ENCODE data around the gene WDR27.

DNA sequence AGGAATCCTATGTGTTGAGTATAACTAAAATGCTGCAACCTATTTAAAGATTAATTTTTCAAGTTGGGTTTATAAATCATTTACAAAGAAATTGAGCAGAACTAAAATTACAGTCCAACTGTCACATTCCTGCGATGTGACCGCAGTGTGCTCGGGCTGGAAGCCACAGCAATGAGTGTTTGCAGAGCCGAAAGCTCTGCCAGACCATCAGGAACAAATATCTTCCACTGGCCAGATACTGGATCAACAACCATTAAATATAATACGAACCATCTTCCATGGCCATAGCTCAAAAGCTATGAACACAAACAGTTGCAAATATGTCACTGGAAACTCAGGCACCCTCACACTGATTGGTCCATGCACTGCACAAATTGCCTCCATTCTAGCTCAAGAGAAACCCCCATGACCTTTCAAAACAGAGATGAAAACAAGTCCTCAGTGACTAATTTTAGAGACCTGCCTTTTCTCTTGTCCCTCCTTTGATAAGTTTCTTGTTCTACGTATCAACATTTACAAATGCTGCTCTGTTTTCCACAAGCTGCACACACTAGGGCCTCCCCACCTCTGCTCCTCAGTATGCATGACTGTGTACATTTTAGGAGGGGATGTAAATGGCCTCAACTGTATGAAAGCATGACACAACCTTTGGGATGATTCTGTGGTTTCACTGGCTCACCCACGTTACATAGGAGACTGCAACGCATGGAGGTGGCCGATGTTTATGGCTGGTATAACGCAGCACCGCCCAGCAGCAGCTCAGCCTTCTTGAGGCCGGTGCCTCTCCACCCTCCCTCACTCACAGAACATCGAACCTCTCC lies 171.7 kb downstream of the WDR27 start:
- TF ChIP-seq, protein P1, sequence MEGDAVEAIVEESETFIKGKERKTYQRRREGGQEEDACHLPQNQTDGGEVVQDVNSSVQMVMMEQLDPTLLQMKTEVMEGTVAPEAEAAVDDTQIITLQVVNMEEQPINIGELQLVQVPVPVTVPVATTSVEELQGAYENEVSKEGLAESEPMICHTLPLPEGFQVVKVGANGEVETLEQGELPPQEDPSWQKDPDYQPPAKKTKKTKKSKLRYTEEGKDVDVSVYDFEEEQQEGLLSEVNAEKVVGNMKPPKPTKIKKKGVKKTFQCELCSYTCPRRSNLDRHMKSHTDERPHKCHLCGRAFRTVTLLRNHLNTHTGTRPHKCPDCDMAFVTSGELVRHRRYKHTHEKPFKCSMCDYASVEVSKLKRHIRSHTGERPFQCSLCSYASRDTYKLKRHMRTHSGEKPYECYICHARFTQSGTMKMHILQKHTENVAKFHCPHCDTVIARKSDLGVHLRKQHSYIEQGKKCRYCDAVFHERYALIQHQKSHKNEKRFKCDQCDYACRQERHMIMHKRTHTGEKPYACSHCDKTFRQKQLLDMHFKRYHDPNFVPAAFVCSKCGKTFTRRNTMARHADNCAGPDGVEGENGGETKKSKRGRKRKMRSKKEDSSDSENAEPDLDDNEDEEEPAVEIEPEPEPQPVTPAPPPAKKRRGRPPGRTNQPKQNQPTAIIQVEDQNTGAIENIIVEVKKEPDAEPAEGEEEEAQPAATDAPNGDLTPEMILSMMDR (IDR thresholded peaks at IDR 0.05) = no peak
- TF ChIP-seq POLR2A (IDR thresholded peaks at IDR 0.05) = no peak

Data from heart left ventricle (tissue), 13 donors.